DOHH2 (cell line): Measurements from ENCODE around the gene TFPI2.

Experiments
- H3F3A ChIP-seq: fragments of 200-600 bp; sonication (generic), shearing (Covaris generic); 2 replicates; pipeline ENCODE4 v1.6.0; 2016; ENCODE audit warnings: antibody characterized with exemption, mild to moderate bottlenecking; ENCODE audit not compliant: control insufficient read depth, insufficient read depth
- H3K27ac ChIP-seq: fragments of 200-600 bp; sonication (generic); 2 replicates; pipeline ENCODE4 v1.5.1; 2014; ENCODE audit warnings: low read depth, mild to moderate bottlenecking, low read length, moderate library complexity
- H3K27me3 ChIP-seq: fragments of 200-600 bp; sonication (generic); 2 replicates; pipeline ENCODE4 v1.6.1; 2014; ENCODE audit warnings: mild to moderate bottlenecking, low read length, mixed read lengths; ENCODE audit not compliant: control insufficient read depth
- H3K36me3 ChIP-seq: fragments of 200-600 bp; sonication (generic); 2 replicates; pipeline ENCODE4 v1.6.1; 2014; ENCODE audit warnings: mild to moderate bottlenecking, low read length, moderate library complexity, mixed read lengths; ENCODE audit not compliant: control insufficient read depth
- H3K4me1 ChIP-seq: fragments of 200-600 bp; sonication (generic); 2 replicates; pipeline ENCODE4 v1.6.1; 2014; ENCODE audit warnings: mild to moderate bottlenecking, low read length, mixed read lengths; ENCODE audit not compliant: control insufficient read depth
- H3K4me2 ChIP-seq: fragments of 200-600 bp; sonication (generic); 2 replicates; pipeline ENCODE4 v1.6.0; 2014; ENCODE audit warnings: mild to moderate bottlenecking, low read length, moderate library complexity
- H3K4me3 ChIP-seq: fragments of 200-600 bp; sonication (generic); 2 replicates; pipeline ENCODE4 v1.5.1; 2014; ENCODE audit warnings: mild to moderate bottlenecking, low read length, mixed read lengths
- H3K79me2 ChIP-seq: fragments of 200-600 bp; sonication (generic); 2 replicates; pipeline ENCODE4 v1.6.1; 2014; ENCODE audit warnings: mild to moderate bottlenecking, low read length, mixed read lengths; ENCODE audit not compliant: control insufficient read depth
- H3K9me2 ChIP-seq: fragments of 200-600 bp; sonication (generic); replicated peaks from 2 replicates; pipeline ENCODE4 v1.6.1; 2014; ENCODE audit warnings: mild to moderate bottlenecking, low read length, mixed read lengths; ENCODE audit not compliant: control insufficient read depth
- H3K9me3 ChIP-seq: fragments of 200-600 bp; sonication (generic); 2 replicates; pipeline ENCODE4 v1.6.1; 2014; ENCODE audit warnings: antibody characterized with exemption, low read length, mixed read lengths; ENCODE audit not compliant: control insufficient read depth, insufficient read depth
- H4K20me1 ChIP-seq: fragments of 200-600 bp; sonication (generic); 2 replicates; pipeline ENCODE4 v1.6.0; 2014; ENCODE audit warnings: low read depth, mild to moderate bottlenecking, antibody characterized with exemption, low read length, moderate library complexity; ENCODE audit not compliant: control insufficient read depth, insufficient read depth
- EZH2phosphoT487 ChIP-seq: fragments of 200-600 bp; sonication (generic); IDR thresholded peaks from 2 replicates; pipeline ENCODE4 v1.6.1; 2017; ENCODE audit warnings: borderline replicate concordance, mild to moderate bottlenecking, antibody characterized with exemption, low read length, moderate library complexity, mixed read lengths
- TF ChIP-seq, protein P1 (sequence below): fragments of 200-600 bp; sonication (generic); IDR thresholded peaks from one replicate; pipeline ENCODE4 v1.5.1; 2014; ENCODE audit warnings: antibody characterized with exemption, mild to moderate bottlenecking, low read depth, low read length; ENCODE audit not compliant: poor library complexity, severe bottlenecking

The TFPI2 gene

GRCh38 chr7:93884541-93884940, 6.0 kb downstream of the TFPI2 start:
- no peaks in the 10 kb centered on the region for H3K4me1 ChIP-seq
- H3K9me2 ChIP-seq, result no peaks in the 10 kb centered on the region
- H3K79me2 ChIP-seq, result no peaks in the 10 kb centered on the region
- TF ChIP-seq EZH2phosphoT487, result no peak
- H3K4me3 ChIP-seq, result no peak overlapping the region
- H3K27me3 ChIP-seq, result peaks cover 12% of the 10 kb centered on the region
- H3F3A ChIP-seq, result no peaks in the 10 kb centered on the region
- H3K4me2 ChIP-seq, result no peak overlapping the region
- H3K27ac ChIP-seq, result no peak overlapping the region
- no peaks in the 10 kb centered on the region for H4K20me1 ChIP-seq
- H3K36me3 ChIP-seq, result no peaks in the 10 kb centered on the region
- H3K9me3 ChIP-seq, result peaks cover 1% of the 10 kb centered on the region; the same call in 1 of the 2 replicates

DNA sequence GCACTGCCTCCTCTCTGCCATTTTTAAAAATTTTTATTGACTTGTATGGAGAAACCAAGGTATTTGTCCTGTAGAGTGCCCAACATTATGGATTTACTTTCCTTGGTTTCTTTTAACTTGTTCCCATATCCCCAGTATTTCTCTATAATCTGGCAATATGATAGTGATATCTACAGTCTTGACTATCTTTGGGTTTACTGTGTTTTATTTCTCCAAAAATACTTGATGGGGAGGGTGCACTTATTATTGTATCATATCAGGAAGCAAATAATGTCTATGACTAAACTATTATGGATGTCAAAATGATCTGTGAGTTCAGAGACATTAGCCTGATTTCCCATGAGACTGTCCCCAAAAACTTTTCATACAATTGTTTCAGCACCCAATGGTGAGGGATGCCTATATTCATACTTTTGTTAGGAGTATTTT, 6.6 kb downstream of the TFPI2 start:
- H3K9me3 ChIP-seq, result peaks cover 4% of the 10 kb centered on the region; the same call in 1 of the 2 replicates

GRCh38 chr7:93883078-93883916, 7.3 kb downstream of the TFPI2 start:
- no peak overlapping the region for H3K27ac ChIP-seq
- H3K79me2 ChIP-seq, result no peaks in the 10 kb centered on the region
- no peaks in the 10 kb centered on the region for H3K9me2 ChIP-seq
- peaks cover 5% of the 10 kb centered on the region; the same call in 1 of the 2 replicates for H3K27me3 ChIP-seq
- no peaks in the 10 kb centered on the region for H3K36me3 ChIP-seq
- no peaks in the 10 kb centered on the region for H3K4me1 ChIP-seq
- no peaks in the 10 kb centered on the region for H3F3A ChIP-seq
- TF ChIP-seq EZH2phosphoT487, result no peak
- TF ChIP-seq, protein P1, sequence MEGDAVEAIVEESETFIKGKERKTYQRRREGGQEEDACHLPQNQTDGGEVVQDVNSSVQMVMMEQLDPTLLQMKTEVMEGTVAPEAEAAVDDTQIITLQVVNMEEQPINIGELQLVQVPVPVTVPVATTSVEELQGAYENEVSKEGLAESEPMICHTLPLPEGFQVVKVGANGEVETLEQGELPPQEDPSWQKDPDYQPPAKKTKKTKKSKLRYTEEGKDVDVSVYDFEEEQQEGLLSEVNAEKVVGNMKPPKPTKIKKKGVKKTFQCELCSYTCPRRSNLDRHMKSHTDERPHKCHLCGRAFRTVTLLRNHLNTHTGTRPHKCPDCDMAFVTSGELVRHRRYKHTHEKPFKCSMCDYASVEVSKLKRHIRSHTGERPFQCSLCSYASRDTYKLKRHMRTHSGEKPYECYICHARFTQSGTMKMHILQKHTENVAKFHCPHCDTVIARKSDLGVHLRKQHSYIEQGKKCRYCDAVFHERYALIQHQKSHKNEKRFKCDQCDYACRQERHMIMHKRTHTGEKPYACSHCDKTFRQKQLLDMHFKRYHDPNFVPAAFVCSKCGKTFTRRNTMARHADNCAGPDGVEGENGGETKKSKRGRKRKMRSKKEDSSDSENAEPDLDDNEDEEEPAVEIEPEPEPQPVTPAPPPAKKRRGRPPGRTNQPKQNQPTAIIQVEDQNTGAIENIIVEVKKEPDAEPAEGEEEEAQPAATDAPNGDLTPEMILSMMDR, result peak; percentile 38
- H3K9me3 ChIP-seq, result peaks cover 6% of the 10 kb centered on the region; the same call in 1 of the 2 replicates
- no peaks in the 10 kb centered on the region for H4K20me1 ChIP-seq
- H3K4me3 ChIP-seq, result no peak overlapping the region
- H3K4me2 ChIP-seq, result no peak overlapping the region

More for the DNA sequence above, 6.6 kb downstream of the TFPI2 start:
- no peak overlapping the region for H3K27ac ChIP-seq
- TF ChIP-seq, protein P1, result no peak
- no peak for TF ChIP-seq EZH2phosphoT487
- H3F3A ChIP-seq, result no peaks in the 10 kb centered on the region
- no peaks in the 10 kb centered on the region for H3K79me2 ChIP-seq
- H3K4me3 ChIP-seq, result no peak overlapping the region
- H3K4me1 ChIP-seq, result no peaks in the 10 kb centered on the region
- H4K20me1 ChIP-seq, result no peaks in the 10 kb centered on the region
- no peaks in the 10 kb centered on the region for H3K9me2 ChIP-seq
- peaks cover 8% of the 10 kb centered on the region for H3K27me3 ChIP-seq
- H3K4me2 ChIP-seq, result no peak overlapping the region
- H3K36me3 ChIP-seq, result no peaks in the 10 kb centered on the region

GRCh38 chr7:93882468-93882867, 8.1 kb downstream of the TFPI2 start:
- H3K27me3 ChIP-seq, result peaks cover 1% of the 10 kb centered on the region; the same call in 1 of the 2 replicates
- H3K4me3 ChIP-seq, result no peak overlapping the region
- H3K79me2 ChIP-seq, result no peaks in the 10 kb centered on the region
- TF ChIP-seq EZH2phosphoT487, result no peak
- TF ChIP-seq, protein P1, result no peak
- H3K36me3 ChIP-seq, result no peaks in the 10 kb centered on the region
- H3K27ac ChIP-seq, result no peak overlapping the region
- no peaks in the 10 kb centered on the region for H3K9me2 ChIP-seq
- no peaks in the 10 kb centered on the region for H3F3A ChIP-seq
- H3K4me2 ChIP-seq, result no peak overlapping the region
- H3K4me1 ChIP-seq, result no peaks in the 10 kb centered on the region
- peaks cover 6% of the 10 kb centered on the region; the same call in 1 of the 2 replicates for H3K9me3 ChIP-seq
- H4K20me1 ChIP-seq, result no peaks in the 10 kb centered on the region
